HG02588 (cell line): ENCODE results near the gene RREB1.
"Not testable (repeated sequence)": the region's sequence is repeated elsewhere in the genome, so short reads cannot be mapped to it uniquely, and the experiment has no call there.

ENCODE experiments used
- ATAC-seq: cut with Tn5 transposase; IDR thresholded peaks from one replicate; pipeline ENCODE4 v1.9.1; 2021; ENCODE audit warnings: mild to moderate bottlenecking, moderate library complexity; ENCODE audit not compliant: unreplicated experiment

Gene RREB1

GRCh38 chr6:7257521-7258230 lies 149.9 kb downstream of the RREB1 start:
- ATAC-seq, result no peak

DNA sequence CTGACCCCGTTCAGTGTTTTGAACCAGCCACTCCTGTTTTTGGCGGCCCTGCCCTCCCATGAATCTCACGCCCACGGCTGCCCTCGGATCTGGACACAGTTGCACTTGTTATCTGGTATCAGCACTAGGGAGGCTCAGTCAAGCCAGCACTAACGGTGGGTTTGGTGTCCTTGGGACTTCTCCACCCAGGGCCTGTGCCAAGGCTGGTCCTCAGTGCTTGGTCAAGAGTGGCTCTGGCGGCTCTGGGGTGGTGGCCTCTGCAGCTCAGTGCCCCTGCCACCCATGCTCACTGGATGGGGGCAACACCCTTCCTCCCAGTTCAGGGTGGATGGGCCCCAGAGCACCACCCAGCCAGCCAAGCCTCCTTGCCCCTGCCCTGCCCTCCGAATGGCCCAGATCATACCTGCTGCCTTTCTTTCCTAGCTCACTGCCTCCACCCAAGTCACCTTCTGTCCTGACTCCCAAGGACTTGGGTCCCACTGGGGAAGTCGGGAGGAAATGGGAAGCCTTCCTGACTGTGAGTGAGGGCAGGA lies 150.5 kb downstream of the RREB1 start:
- ATAC-seq, result no peak

DNA sequence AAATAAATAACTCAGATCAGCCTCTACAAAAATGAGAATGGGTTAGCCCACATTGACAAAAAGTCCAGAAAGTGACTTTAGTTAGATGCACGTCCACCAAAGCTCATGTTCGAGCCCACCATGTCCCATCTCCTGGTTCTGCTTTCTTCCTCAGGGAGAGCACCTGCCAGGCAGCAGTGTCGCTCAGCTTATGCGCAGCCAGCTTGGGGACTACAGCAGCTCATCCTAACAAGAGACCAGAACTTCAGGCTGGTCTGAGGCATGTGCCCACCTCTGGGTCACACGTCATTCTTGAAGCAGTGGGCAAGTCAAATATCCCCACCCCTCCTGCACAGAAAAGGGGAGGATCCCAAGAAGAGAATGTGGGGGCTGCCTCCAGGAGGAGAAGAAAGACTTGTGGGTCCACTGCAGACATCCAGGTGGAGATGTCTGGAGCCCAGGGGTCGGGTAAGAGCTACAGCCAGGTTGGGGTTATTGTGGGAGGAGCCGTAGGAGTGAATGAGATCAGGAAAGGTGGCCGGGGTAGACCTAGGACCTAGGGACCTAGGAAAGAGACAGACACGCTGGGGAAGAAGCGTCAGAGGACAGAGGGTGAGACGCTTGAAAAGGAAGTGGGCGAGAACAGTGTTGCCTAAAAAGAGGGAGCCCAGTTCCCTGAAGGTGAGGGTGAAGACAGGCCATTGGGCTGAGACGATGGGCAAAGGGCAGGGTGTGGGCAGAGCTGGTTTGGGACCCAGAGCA lies 152.7 kb downstream of the RREB1 start:
- ATAC-seq, result no peak

GRCh38 chr6:7261032-7261841 lies 153.5 kb downstream of the RREB1 start:
- peak; percentile 63 for ATAC-seq

GRCh38 chr6:7261852-7262461 lies 154.2 kb downstream of the RREB1 start:
- no peak for ATAC-seq

GRCh38 chr6:7262746-7263518 lies 155.2 kb downstream of the RREB1 start:
- ATAC-seq, result no peak

GRCh38 chr6:7263519-7263805 lies 155.7 kb downstream of the RREB1 start:
- not testable (repeated sequence) for ATAC-seq

DNA sequence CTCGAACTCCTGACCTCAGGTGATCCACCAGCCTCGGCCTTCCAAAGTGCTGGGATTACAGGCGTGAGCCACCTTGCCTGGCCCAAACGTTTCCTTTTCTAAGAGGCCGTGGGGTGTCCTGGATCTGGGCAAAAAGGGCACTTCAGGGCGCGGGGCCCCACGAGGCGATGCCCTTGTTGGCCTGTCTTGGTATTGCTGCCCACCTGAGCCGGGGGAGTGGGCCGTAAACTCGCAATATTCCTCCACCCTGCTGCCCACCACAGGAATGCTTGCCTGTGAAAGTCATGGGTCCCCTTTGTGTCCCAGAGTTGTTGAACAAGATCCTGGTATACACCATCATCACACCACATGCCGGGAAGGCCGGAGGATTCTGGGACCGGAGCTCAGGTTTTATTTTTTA lies 156.3 kb downstream of the RREB1 start:
- ATAC-seq, result no peak

GRCh38 chr6:7264686-7265384 lies 157.1 kb downstream of the RREB1 start:
- no peak for ATAC-seq

- not testable (repeated sequence) for ATAC-seq
Observed at GRCh38 chr6:7265385-7265726, 157.6 kb downstream of the RREB1 start.

- no peak for ATAC-seq
Observed at GRCh38 chr6:7267071-7267465, 159.3 kb downstream of the RREB1 start.

DNA sequence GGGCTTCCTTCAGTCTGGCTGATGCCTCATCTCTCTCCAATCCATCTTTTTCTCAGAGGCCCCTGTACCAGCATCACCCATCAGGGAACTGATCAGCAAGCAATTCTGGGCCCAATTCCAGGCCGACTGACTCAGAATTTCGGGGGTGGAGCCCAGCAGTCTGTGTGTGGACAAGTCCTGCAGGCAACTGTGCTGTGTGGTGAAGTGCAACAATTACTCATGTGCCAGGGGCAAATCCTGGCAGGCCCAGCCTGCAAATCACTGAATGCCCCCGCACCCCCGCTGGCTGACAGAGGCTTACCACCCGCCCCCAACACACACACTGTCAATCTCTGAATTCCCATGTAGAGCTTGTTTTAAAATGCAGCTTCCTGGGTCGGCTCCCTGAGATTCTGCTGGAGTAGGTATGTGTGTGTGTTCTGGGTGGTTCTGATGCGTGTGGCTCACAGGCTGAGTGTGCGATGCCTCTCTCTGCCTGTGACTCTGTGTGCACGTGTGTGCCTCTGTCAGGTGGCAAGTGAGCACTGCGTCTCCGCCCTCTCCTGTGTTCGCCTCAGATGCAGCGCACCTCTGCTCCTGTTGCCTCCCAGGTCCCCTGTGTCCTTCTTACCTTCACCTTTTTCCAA lies 159.8 kb downstream of the RREB1 start:
- ATAC-seq, result no peak

- ATAC-seq, result no peak
Observed at GRCh38 chr6:7268362-7268761, 160.6 kb downstream of the RREB1 start.

- ATAC-seq, result no peak
Observed at GRCh38 chr6:7268816-7269555, 161.2 kb downstream of the RREB1 start.

DNA sequence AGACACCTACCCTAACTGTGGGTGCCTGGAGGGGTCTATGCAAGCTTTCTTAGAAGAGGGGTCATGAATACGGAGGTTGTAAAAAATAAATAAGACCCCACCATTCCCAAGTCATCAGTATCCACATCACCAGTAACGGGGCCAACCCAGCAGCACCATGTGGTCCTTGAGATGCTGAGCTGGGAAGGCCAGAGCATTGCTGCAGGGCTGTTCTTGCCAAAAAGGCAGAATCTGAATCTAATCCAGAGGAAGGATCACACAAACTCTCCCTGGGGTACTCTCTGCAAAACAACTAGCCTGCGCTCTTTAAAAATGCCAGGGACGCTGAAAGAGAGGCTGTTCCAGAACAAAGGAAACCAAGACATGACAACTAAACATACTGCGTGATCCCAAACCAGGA lies 162.1 kb downstream of the RREB1 start:
- ATAC-seq, result no peak

DNA sequence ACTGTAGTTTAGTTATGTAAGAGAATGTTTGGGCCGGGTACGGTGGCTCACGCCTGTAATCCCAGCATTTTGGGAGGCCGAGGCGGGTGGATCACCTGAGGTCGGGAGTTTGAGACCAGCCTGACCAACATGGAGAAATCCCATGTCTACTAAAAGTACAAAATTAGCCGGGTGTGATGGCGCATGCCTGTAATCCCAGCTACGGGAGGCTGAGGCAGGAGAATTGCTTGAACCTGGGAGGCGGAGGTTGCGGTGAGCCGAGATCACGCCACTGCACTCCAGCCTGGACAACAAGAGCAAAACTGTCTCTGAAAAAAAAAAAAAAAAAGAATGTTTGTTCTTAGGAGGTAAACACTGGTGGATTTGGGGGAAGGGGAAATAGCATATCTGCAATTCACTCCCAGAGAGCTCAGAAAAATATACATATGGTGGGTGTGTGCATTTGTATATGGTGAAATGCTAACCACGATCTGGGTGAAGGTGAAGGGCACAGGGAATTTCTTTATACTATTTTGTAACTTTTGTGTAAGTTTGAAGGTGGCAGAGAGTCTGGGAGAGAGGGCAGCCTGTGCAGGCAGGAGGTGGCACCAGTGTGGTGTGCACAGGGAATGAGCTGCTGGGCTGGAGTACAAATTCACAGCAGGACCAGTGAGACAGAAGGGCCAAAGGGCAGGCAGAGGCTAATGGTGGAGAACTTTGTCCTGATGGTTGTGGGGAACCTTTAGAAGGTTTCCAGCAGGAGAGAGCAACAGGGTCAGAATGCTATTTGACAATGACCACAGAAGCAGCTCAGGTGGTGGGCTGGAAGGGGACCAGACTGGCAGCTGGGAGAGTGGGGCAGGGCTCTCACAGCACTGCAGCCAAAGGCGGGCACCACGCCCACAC lies 162.8 kb downstream of the RREB1 start:
- no peak for ATAC-seq

DNA sequence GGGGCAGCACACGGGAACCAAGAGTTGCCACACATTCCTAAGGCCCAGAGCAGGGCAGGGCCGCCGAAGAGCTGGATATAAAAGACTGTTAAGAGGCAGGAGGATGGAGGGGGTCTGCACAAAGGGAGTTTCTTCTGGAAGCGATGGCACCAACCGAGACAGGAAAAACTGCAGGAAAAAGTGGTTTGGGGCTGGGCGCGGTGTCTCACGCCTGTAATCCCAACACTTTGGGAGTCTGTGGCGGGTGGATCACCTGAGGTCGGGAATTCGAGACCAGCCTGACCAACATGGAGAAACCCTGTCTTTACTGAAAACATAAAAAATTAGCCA lies 163.4 kb downstream of the RREB1 start:
- ATAC-seq, result no peak

DNA sequence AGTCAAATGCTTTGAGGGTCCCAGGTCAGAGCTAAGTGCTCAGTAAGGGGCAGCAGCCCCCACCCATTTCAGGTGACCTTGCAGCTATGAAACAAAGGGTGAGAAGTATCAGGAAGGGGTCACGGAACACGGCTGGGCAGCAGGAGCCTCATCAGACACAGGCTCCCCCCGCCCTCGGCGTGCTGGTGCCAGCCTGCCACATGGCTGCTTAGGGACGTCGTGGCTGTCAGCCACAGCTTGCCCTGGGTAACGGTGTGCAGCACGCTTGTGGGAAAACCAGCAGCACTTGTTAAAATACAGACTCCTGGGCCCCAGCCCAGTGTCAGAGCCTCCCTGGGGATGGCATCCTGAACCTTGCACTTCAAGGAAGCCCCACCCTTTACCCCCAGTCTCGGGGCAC lies 165.9 kb downstream of the RREB1 start:
- no peak for ATAC-seq
